GM23338 (cell line): ENCODE measurements around the gene MBD2. TPM values are rescaled to one million over a fixed set of nuclear protein-coding genes. Genes with fewer than 3 reads are reported as not detected.

Source experiments
- ATAC-seq: fragments of 200-7000 bp; cut with Tn5 transposase; 3 replicates; pipeline ENCODE4 v1.9.1; 2020
- DNase-seq: peaks from one replicate; pipeline ENCODE4 v3.0.0-alpha.2; 2015; ENCODE audit warnings: low spot score
- H2AFZ ChIP-seq: fragments of 200-600 bp; sonication (generic); 2 replicates; pipeline ENCODE4 v1.8.0; 2016; ENCODE audit warnings: antibody characterized with exemption, mild to moderate bottlenecking, moderate library complexity
- H3F3A ChIP-seq: fragments of 200-600 bp; sonication (generic); replicated peaks from 2 replicates; pipeline ENCODE4 v1.8.0; 2017; ENCODE audit warnings: antibody characterized with exemption, mixed run types, low read depth
- H3K27ac ChIP-seq: fragments of 200-600 bp; sonication (generic); 2 replicates; pipeline ENCODE4 v1.6.1; 2016; ENCODE audit warnings: low read depth
- H3K27me3 ChIP-seq: fragments of 200-600 bp; sonication (generic); 2 replicates; pipeline ENCODE4 v1.8.0; 2016; ENCODE audit warnings: mild to moderate bottlenecking, mixed run types, moderate library complexity; ENCODE audit not compliant: insufficient read depth
- H3K36me3 ChIP-seq: fragments of 200-600 bp; sonication (generic); 2 replicates; pipeline ENCODE4 v1.8.0; 2016; ENCODE audit warnings: mild to moderate bottlenecking; ENCODE audit not compliant: insufficient read depth
- H3K4me1 ChIP-seq: fragments of 200-600 bp; sonication (generic); 2 replicates; pipeline ENCODE4 v1.8.0; 2016; ENCODE audit warnings: mild to moderate bottlenecking, moderate library complexity; ENCODE audit not compliant: insufficient read depth
- H3K4me2 ChIP-seq: fragments of 200-600 bp; sonication (generic); 2 replicates; pipeline ENCODE4 v1.7.1; 2017; ENCODE audit warnings: mixed run types
- H3K4me3 ChIP-seq: fragments of 200-600 bp; sonication (generic); 2 replicates; pipeline ENCODE4 v1.6.1; 2016; ENCODE audit warnings: mixed run types
- H3K79me2 ChIP-seq: fragments of 200-600 bp; sonication (generic); replicated peaks from 2 replicates; pipeline ENCODE4 v1.8.0; 2017; ENCODE audit warnings: mild to moderate bottlenecking; ENCODE audit not compliant: insufficient read depth
- H3K9me2 ChIP-seq: fragments of 200-600 bp; sonication (generic); 2 replicates; pipeline ENCODE4 v1.8.0; 2017; ENCODE audit not compliant: insufficient read depth
- H4K20me1 ChIP-seq: fragments of 200-600 bp; sonication (generic); replicated peaks from 2 replicates; pipeline ENCODE4 v1.8.0; 2017; ENCODE audit warnings: mild to moderate bottlenecking; ENCODE audit not compliant: insufficient read depth
- H3K27ac Mint-ChIP-seq: 2 replicates; pipeline ENCODE4 v1.8.0; 2020; ENCODE audit warnings: inconsistent platforms, mild to moderate bottlenecking, moderate library complexity, mixed read lengths
- H3K27me3 Mint-ChIP-seq: 3 replicates; pipeline ENCODE4 v1.8.0; 2022; ENCODE audit warnings: low read depth, mild to moderate bottlenecking, moderate library complexity, mixed read lengths, inconsistent platforms; ENCODE audit not compliant: insufficient read depth, poor library complexity
- H3K36me3 Mint-ChIP-seq: 3 replicates; pipeline ENCODE4 v1.8.0; 2021; ENCODE audit warnings: low read depth, mild to moderate bottlenecking, inconsistent platforms, moderate library complexity, mixed read lengths
- H3K4me1 Mint-ChIP-seq: 3 replicates; pipeline ENCODE4 v1.8.0; 2020; ENCODE audit warnings: mild to moderate bottlenecking, inconsistent platforms, mixed read lengths
- H3K4me3 Mint-ChIP-seq: 3 replicates; pipeline ENCODE4 v1.8.0; 2021; ENCODE audit warnings: moderate library complexity, mild to moderate bottlenecking, inconsistent platforms, mixed read lengths
- H3K9me3 Mint-ChIP-seq: 3 replicates; pipeline ENCODE4 v1.8.0; 2020; ENCODE audit warnings: moderate library complexity, mild to moderate bottlenecking, inconsistent platforms, mixed read lengths
- CTCF ChIP-seq, 2 experiments: fragments of 200-600 bp in 1 of 2; sonication (generic) in 1 of 2; conservative IDR thresholded peaks; 2 replicates each; pipeline versions ENCODE4 v1.5.1 to v1.6.1; 2016 to 2017; ENCODE audit warnings: antibody characterized with exemption in 2 of 2, low read depth in 2 of 2, mild to moderate bottlenecking in 2 of 2, moderate library complexity in 1 of 2
- EZH2 ChIP-seq: fragments of 200-600 bp; sonication (generic); IDR thresholded peaks from one replicate; pipeline ENCODE4 v1.8.0; 2017; ENCODE audit warnings: antibody characterized with exemption, mild to moderate bottlenecking, low read depth; ENCODE audit not compliant: unreplicated experiment
- EZH2phosphoT487 ChIP-seq: fragments of 200-600 bp; sonication (generic); IDR thresholded peaks from one replicate; pipeline ENCODE4 v1.8.1; 2018; ENCODE audit warnings: antibody characterized with exemption; ENCODE audit not compliant: unreplicated experiment
- JUNB ChIP-seq: IDR thresholded peaks from one replicate; pipeline ENCODE4 v1.6.1; 2016; ENCODE audit warnings: antibody characterized with exemption; ENCODE audit not compliant: unreplicated experiment
- NANOG ChIP-seq: IDR thresholded peaks from 2 replicates; pipeline ENCODE4 v1.6.1; 2016; ENCODE audit warnings: antibody characterized with exemption, borderline replicate concordance
- POLR2AphosphoS5 ChIP-seq: IDR thresholded peaks from 2 replicates; pipeline ENCODE4 v1.6.1; 2016; ENCODE audit warnings: antibody characterized with exemption, low read depth
- REST ChIP-seq: IDR thresholded peaks from one replicate; pipeline ENCODE4 v1.6.1; 2018; ENCODE audit warnings: antibody characterized with exemption; ENCODE audit not compliant: unreplicated experiment
- ZNF114 ChIP-seq: fragments of 250-450 bp; sonication (Bioruptor Pico); IDR thresholded peaks from 2 replicates; pipeline ENCODE4 v1.5.0; 2020; ENCODE audit warnings: mild to moderate bottlenecking, moderate library complexity
- ZNF331 ChIP-seq: fragments of 250-450 bp; sonication (Bioruptor Pico); IDR thresholded peaks from 2 replicates; pipeline ENCODE4 v1.5.0; 2020; ENCODE audit warnings: low read depth, mild to moderate bottlenecking, moderate library complexity
- polyA plus RNA-seq: library from polyadenylated mRNA; unstranded; fragments of >200 nt; fragmentation: Nextera tagmentation; extraction: Ambion mirVana; gene quantifications from 2 replicates; pipeline ENCODE4 v1.2.1, GENCODE V29; 2016
- total RNA-seq: library from RNA; depleted of rRNA; stranded (reverse); fragments of >200 nt; shearing (Covaris generic); gene quantifications from 2 replicates; pipeline ENCODE4 v1.2.3, GENCODE V29; 2014
- TF ChIP-seq, protein P1 (sequence below): IDR thresholded peaks from 2 replicates; pipeline ENCODE4 v1.6.1; 2016; ENCODE audit warnings: antibody characterized with exemption

Gene MBD2
- total and polyA plus RNA-seq, 2 experiments from 2014 or later, result 11.2 to 39.2 TPM

DNA sequence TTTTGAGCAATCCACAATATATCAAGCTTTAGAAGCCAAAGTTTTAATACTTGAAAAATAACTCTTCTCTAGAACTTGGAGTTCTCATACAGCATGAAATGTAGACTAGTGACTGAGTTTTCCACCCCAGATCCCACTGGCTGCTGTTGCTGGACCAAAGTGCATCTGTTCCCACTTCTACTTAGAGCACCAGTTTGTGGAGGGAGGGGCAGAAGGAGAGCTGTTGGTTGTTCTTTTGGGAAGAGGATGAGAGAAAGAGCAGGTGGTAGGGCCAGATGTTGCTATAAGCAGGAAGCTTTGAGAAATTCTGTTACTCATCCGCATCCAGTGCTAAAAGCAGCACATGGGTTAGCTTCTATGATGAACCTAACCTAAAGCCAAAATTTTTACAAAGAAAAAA is 59.0 kb downstream of the MBD2 start:
- ATAC-seq (no peak), DNase-seq (no peak)
- Histone ChIP-seq H3K9me2 (no peaks in the 10 kb centered on the region), H4K20me1 (no peaks in the 10 kb centered on the region), H3K27me3 (no peaks in the 10 kb centered on the region), H2AFZ (no peak overlapping the region), H3K4me1 (no peaks in the 10 kb centered on the region), H3F3A (no peaks in the 10 kb centered on the region), H3K36me3 (no peaks in the 10 kb centered on the region), H3K27ac (no peak overlapping the region), H3K79me2 (no peaks in the 10 kb centered on the region), H3K4me2 (no peak overlapping the region), H3K4me3 (no peak overlapping the region)
- no peaks in the 10 kb centered on the region for H3K9me3 Mint-ChIP-seq
- no peak overlapping the region for H3K27ac Mint-ChIP-seq
- no peaks in the 10 kb centered on the region for H3K36me3 Mint-ChIP-seq
- TF ChIP-seq JUNB, result no peak
- TF ChIP-seq EZH2, result no peak
- H3K27me3 Mint-ChIP-seq, result no peaks in the 10 kb centered on the region
- peaks cover 2% of the 10 kb centered on the region; the same call in 1 of the 3 replicates for H3K4me1 Mint-ChIP-seq
- no peak overlapping the region for H3K4me3 Mint-ChIP-seq

DNA sequence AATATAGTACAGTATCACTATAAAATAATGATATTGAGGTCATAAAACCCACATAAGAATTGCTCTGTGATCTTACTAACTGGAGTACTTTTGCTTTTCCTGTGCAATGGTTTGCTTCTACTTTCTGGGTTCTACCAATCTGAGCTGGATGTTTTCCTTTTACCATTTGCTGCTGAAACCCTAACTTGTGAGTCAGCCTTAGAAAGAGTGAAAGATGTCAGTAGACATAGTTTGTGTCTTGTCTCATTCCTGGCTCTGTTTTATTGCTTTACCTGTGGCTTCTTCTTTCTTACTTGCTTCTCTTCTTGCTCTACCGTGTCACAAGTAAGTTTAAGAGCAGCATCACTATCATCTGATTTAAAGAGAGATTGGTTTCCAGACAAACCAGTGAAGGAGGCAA is 61.0 kb downstream of the MBD2 start:
- H3K79me2 ChIP-seq, result no peaks in the 10 kb centered on the region
- no peaks in the 10 kb centered on the region for H3K4me1 ChIP-seq
- H3K9me3 Mint-ChIP-seq, result no peaks in the 10 kb centered on the region
- no peak overlapping the region for H2AFZ ChIP-seq
- ATAC-seq (no peak), DNase-seq (no peak)
- H3F3A ChIP-seq, result no peaks in the 10 kb centered on the region
- no peaks in the 10 kb centered on the region for H3K36me3 Mint-ChIP-seq
- no peak overlapping the region for H3K4me3 Mint-ChIP-seq
- H4K20me1 ChIP-seq, result no peaks in the 10 kb centered on the region
- H3K4me3 ChIP-seq, result no peak overlapping the region
- H3K4me2 ChIP-seq, result no peak overlapping the region
- H3K27ac Mint-ChIP-seq, result no peak overlapping the region
- TF ChIP-seq, protein P1, sequence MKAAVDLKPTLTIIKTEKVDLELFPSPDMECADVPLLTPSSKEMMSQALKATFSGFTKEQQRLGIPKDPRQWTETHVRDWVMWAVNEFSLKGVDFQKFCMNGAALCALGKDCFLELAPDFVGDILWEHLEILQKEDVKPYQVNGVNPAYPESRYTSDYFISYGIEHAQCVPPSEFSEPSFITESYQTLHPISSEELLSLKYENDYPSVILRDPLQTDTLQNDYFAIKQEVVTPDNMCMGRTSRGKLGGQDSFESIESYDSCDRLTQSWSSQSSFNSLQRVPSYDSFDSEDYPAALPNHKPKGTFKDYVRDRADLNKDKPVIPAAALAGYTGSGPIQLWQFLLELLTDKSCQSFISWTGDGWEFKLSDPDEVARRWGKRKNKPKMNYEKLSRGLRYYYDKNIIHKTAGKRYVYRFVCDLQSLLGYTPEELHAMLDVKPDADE, result no peak
- no peak for TF ChIP-seq REST
- no peaks in the 10 kb centered on the region for H3K27me3 Mint-ChIP-seq
- H3K4me1 Mint-ChIP-seq, result peaks cover 2% of the 10 kb centered on the region; the same call in 1 of the 3 replicates
- no peaks in the 10 kb centered on the region for H3K36me3 ChIP-seq
- H3K27ac ChIP-seq, result no peak overlapping the region
- 0 out of 2 replicates have a peak, but pooled peaks cover 4% of the 10 kb centered on the region for H3K9me2 ChIP-seq
- H3K27me3 ChIP-seq, result no peaks in the 10 kb centered on the region

GRCh38 chr18:54162431-54162830 is 62.0 kb downstream of the MBD2 start:
- Histone ChIP-seq H4K20me1 (no peaks in the 10 kb centered on the region), H3F3A (no peaks in the 10 kb centered on the region), H3K27ac (no peak overlapping the region), H3K4me3 (no peak overlapping the region), H3K4me1 (no peaks in the 10 kb centered on the region), H3K9me2 (0 out of 2 replicates have a peak, but pooled peaks cover 4% of the 10 kb centered on the region), H2AFZ (no peak overlapping the region), H3K79me2 (no peaks in the 10 kb centered on the region), H3K4me2 (no peak overlapping the region), H3K36me3 (no peaks in the 10 kb centered on the region), H3K27me3 (no peaks in the 10 kb centered on the region)
- Mint-ChIP-seq H3K4me3 (no peak overlapping the region), H3K27ac (no peak overlapping the region), H3K27me3 (no peaks in the 10 kb centered on the region), H3K36me3 (no peaks in the 10 kb centered on the region), H3K4me1 (peaks cover 2% of the 10 kb centered on the region; the same call in 1 of the 3 replicates), H3K9me3 (no peaks in the 10 kb centered on the region)
- no peak for ATAC-seq
- TF ChIP-seq POLR2AphosphoS5 (no peak), REST (no peak), EZH2 (no peak), ZNF331 (CRISPR knock-in tag) (no peak), NANOG (no peak), EZH2phosphoT487 (no peak), CTCF (conservative IDR thresholded peaks at IDR 0.05; ENCODE audit: low read depth in 2 of 2) (no peak), ZNF114 (no peak)
- no peak for DNase-seq
